IPS-15b (cell line): Measurements from ENCODE around the gene SFXN3.

ENCODE experiments used
- H3K27me3 ChIP-seq: one replicate; pipeline ENCODE4 v1.6.1; 2013; ENCODE audit warnings: low read length; ENCODE audit not compliant: control insufficient read depth, insufficient read depth
- H3K36me3 ChIP-seq: one replicate; pipeline ENCODE4 v1.6.1; 2013; ENCODE audit warnings: low read length; ENCODE audit not compliant: control insufficient read depth, insufficient read depth
- H3K4me1 ChIP-seq: one replicate; pipeline ENCODE4 v1.6.1; 2013; ENCODE audit warnings: mild to moderate bottlenecking, low read length; ENCODE audit not compliant: control insufficient read depth, insufficient read depth
- H3K4me3 ChIP-seq: one replicate; pipeline ENCODE4 v1.5.1; 2013; ENCODE audit warnings: low read depth, low read length
- H3K9ac ChIP-seq: one replicate; pipeline ENCODE4 v1.6.1; 2013; ENCODE audit warnings: low read depth, mild to moderate bottlenecking, low read length
- H3K9me3 ChIP-seq: one replicate; pipeline ENCODE4 v1.6.1; 2013; ENCODE audit warnings: mild to moderate bottlenecking, low read length; ENCODE audit not compliant: control insufficient read depth, insufficient read depth

SFXN3 gene

GRCh38 chr10:101035314-101035713 is 4.3 kb downstream of the SFXN3 start:
- Histone ChIP-seq H3K9me3 (no peaks in the 10 kb centered on the region), H3K36me3 (no peaks in the 10 kb centered on the region), H3K27me3 (peaks cover 49% of the 10 kb centered on the region), H3K9ac (no peak overlapping the region), H3K4me3 (no peak overlapping the region), H3K4me1 (peaks cover 8% of the 10 kb centered on the region)

GRCh38 chr10:101035916-101036702 is 5.1 kb downstream of the SFXN3 start:
- Histone ChIP-seq H3K9me3 (no peaks in the 10 kb centered on the region), H3K4me1 (peaks cover 6% of the 10 kb centered on the region), H3K9ac (no peak overlapping the region), H3K27me3 (peaks cover 47% of the 10 kb centered on the region), H3K4me3 (no peak overlapping the region), H3K36me3 (no peaks in the 10 kb centered on the region)

GRCh38 chr10:101036726-101037125 is 5.7 kb downstream of the SFXN3 start:
- H3K9me3 ChIP-seq = no peaks in the 10 kb centered on the region
- no peak overlapping the region for H3K4me3 ChIP-seq
- H3K36me3 ChIP-seq = no peaks in the 10 kb centered on the region
- H3K27me3 ChIP-seq = peaks cover 41% of the 10 kb centered on the region
- peaks cover 6% of the 10 kb centered on the region for H3K4me1 ChIP-seq
- no peak overlapping the region for H3K9ac ChIP-seq

GRCh38 chr10:101038484-101038883 is 7.5 kb downstream of the SFXN3 start:
- Histone ChIP-seq H3K27me3 (peaks cover 29% of the 10 kb centered on the region), H3K4me3 (no peak overlapping the region), H3K4me1 (peaks cover 5% of the 10 kb centered on the region), H3K9me3 (no peaks in the 10 kb centered on the region), H3K36me3 (no peaks in the 10 kb centered on the region), H3K9ac (no peak overlapping the region)

- Histone ChIP-seq H3K4me1 (peaks cover 7% of the 10 kb centered on the region), H3K36me3 (no peaks in the 10 kb centered on the region), H3K9ac (no peak overlapping the region), H3K4me3 (no peak overlapping the region), H3K27me3 (peaks cover 37% of the 10 kb centered on the region), H3K9me3 (no peaks in the 10 kb centered on the region)
Measured at GRCh38 chr10:101040061-101040460, 9.0 kb downstream of the SFXN3 start.

GRCh38 chr10:101040851-101041250 is 9.8 kb downstream of the SFXN3 start:
- Histone ChIP-seq H3K4me1 (peaks cover 7% of the 10 kb centered on the region), H3K27me3 (peaks cover 39% of the 10 kb centered on the region), H3K4me3 (no peak overlapping the region), H3K9ac (no peak overlapping the region), H3K36me3 (no peaks in the 10 kb centered on the region), H3K9me3 (no peaks in the 10 kb centered on the region)

GRCh38 chr10:101041252-101041761 is 10.3 kb downstream of the SFXN3 start:
- no peaks in the 10 kb centered on the region for H3K9me3 ChIP-seq
- H3K9ac ChIP-seq = no peak overlapping the region

GRCh38 chr10:101042118-101042517 is 11.1 kb downstream of the SFXN3 start:
- Histone ChIP-seq H3K9ac (no peak overlapping the region), H3K27me3 (peaks cover 50% of the 10 kb centered on the region), H3K36me3 (no peaks in the 10 kb centered on the region), H3K4me1 (peaks cover 9% of the 10 kb centered on the region), H3K4me3 (peak overlapping the region; percentile 22), H3K9me3 (no peaks in the 10 kb centered on the region)

More at GRCh38 chr10:101041252-101041761, 10.3 kb downstream of the SFXN3 start:
- peaks cover 7% of the 10 kb centered on the region for H3K4me1 ChIP-seq
- no peaks in the 10 kb centered on the region for H3K36me3 ChIP-seq
- H3K27me3 ChIP-seq = peaks cover 42% of the 10 kb centered on the region
- no peak overlapping the region for H3K4me3 ChIP-seq

GRCh38 chr10:101042667-101043362 is 11.8 kb downstream of the SFXN3 start:
- Histone ChIP-seq H3K36me3 (no peaks in the 10 kb centered on the region), H3K9me3 (no peaks in the 10 kb centered on the region), H3K4me3 (peak overlapping the region; percentile 79), H3K9ac (peak overlapping the region; percentile 42), H3K4me1 (peaks cover 9% of the 10 kb centered on the region), H3K27me3 (peaks cover 57% of the 10 kb centered on the region)

- no peaks in the 10 kb centered on the region for H3K36me3 ChIP-seq
- H3K27me3 ChIP-seq = peaks cover 62% of the 10 kb centered on the region
- H3K4me1 ChIP-seq = peaks cover 9% of the 10 kb centered on the region
- no peak overlapping the region for H3K9ac ChIP-seq
- no peaks in the 10 kb centered on the region for H3K9me3 ChIP-seq
- H3K4me3 ChIP-seq = peak overlapping the region; percentile 79
Measured at GRCh38 chr10:101043363-101043707, 12.3 kb downstream of the SFXN3 start.

- Histone ChIP-seq H3K4me1 (peaks cover 9% of the 10 kb centered on the region), H3K9me3 (no peaks in the 10 kb centered on the region), H3K9ac (no peak overlapping the region), H3K36me3 (no peaks in the 10 kb centered on the region), H3K4me3 (no peak overlapping the region), H3K27me3 (peaks cover 69% of the 10 kb centered on the region)
Measured at GRCh38 chr10:101044117-101044516, 13.1 kb downstream of the SFXN3 start.
